HTERT RPE-1 (cell line): ENCODE results near the gene ENHO.

ENCODE experiments used
- in situ Hi-C: fragments of 300-500 bp; cut with MboI; formaldehyde crosslinking; loops from 4 replicates; pipeline ENCODE4 v1.14.3; 2020; ENCODE audit warnings: low sequenced_read_pairs

Gene ENHO

GRCh38 chr9:34522971-34523797, at the start of gene ENHO:
TSS of gene ENHO (minus strand) at chr9:34522990. CDS start at chr9:34521695, 1,295 bp downstream.
- in situ Hi-C loops, result no loop called here

- in situ Hi-C loops, result no loop called here
These were observed 49.3 kb upstream of the ENHO start for GRCh38 chr9:34572092-34572491.

GRCh38 chr9:34571481-34571810, 48.7 kb upstream of the ENHO start:
- in situ Hi-C loops, result no loop called here

- in situ Hi-C loops, result no loop called here
These were observed 48.2 kb upstream of the ENHO start for GRCh38 chr9:34570809-34571480.

- in situ Hi-C loops, result no loop called here
These were observed 47.6 kb upstream of the ENHO start for GRCh38 chr9:34570376-34570775.

- in situ Hi-C loops, result no loop called here
These were observed 46.0 kb upstream of the ENHO start for GRCh38 chr9:34568774-34569173.

GRCh38 chr9:34568133-34568532, 45.3 kb upstream of the ENHO start:
- in situ Hi-C loops, result no loop called here

- in situ Hi-C loops, result no loop called here
These were observed 44.2 kb upstream of the ENHO start for GRCh38 chr9:34566972-34567371.

- in situ Hi-C loops, result no loop called here
These were observed 43.5 kb upstream of the ENHO start for GRCh38 chr9:34566322-34566721.

GRCh38 chr9:34565856-34566255, 43.1 kb upstream of the ENHO start:
- in situ Hi-C loops, result no loop called here

GRCh38 chr9:34564617-34565016, 41.8 kb upstream of the ENHO start:
- in situ Hi-C loops, result no loop called here

GRCh38 chr9:34563262-34563661, 40.5 kb upstream of the ENHO start:
- in situ Hi-C loops, result no loop called here

- in situ Hi-C loops, result no loop called here
These were observed 39.5 kb upstream of the ENHO start for GRCh38 chr9:34562135-34562745.

- in situ Hi-C loops, result no loop called here
These were observed 37.9 kb upstream of the ENHO start for GRCh38 chr9:34560599-34561214.

- in situ Hi-C loops, result no loop called here
These were observed 37.0 kb upstream of the ENHO start for GRCh38 chr9:34559624-34560455.

- in situ Hi-C loops, result no loop called here
These were observed 36.3 kb upstream of the ENHO start for GRCh38 chr9:34558919-34559623.

GRCh38 chr9:34558364-34558763, 35.6 kb upstream of the ENHO start:
- in situ Hi-C loops, result no loop called here

GRCh38 chr9:34557426-34558321, 34.9 kb upstream of the ENHO start:
- in situ Hi-C loops, result no loop called here

GRCh38 chr9:34556949-34557348, 34.2 kb upstream of the ENHO start:
- in situ Hi-C loops, result no loop called here
